Prostate gland (tissue), 2 donors: ENCODE measurements around the gene REEP6. TPM values are rescaled to one million over a fixed set of nuclear protein-coding genes. Genes with fewer than 3 reads are reported as not detected.

Experiments used
- DNase-seq: peaks from one replicate; pipeline ENCODE4 v3.0.0-alpha.2; 2019; ENCODE audit warnings: low spot score
- H3K27ac ChIP-seq, 2 donors: fragments of 200-600 bp; sonication (generic); 2 replicates each; pipeline ENCODE4 v1.5.1; 2017 to 2019
- H3K27me3 ChIP-seq: fragments of 200-600 bp; sonication (generic); replicated peaks from 2 replicates; pipeline ENCODE4 v1.5.1; 2019; ENCODE audit not compliant: insufficient read depth
- H3K36me3 ChIP-seq, 2 donors: fragments of 200-600 bp; sonication (generic); 1 replicate in 1 of 2; 2 replicates in 1 of 2; pipeline versions ENCODE4 v1.5.1 to v1.8.1; 2017 to 2019
- H3K4me1 ChIP-seq: fragments of 200-600 bp; sonication (generic); replicated peaks from 2 replicates; pipeline ENCODE4 v1.5.1; 2019
- H3K4me3 ChIP-seq, 2 donors: fragments of 200-600 bp; sonication (generic); 2 replicates each; pipeline ENCODE4 v1.5.1; 2017 to 2019
- H3K9me3 ChIP-seq: fragments of 200-600 bp; sonication (generic); 2 replicates; pipeline ENCODE4 v1.5.1; 2017
- CTCF ChIP-seq, 4 experiments: fragments of 200-600 bp in 2 of 4; fragments of 450-650 bp in 2 of 4; sonication (generic) in 2 of 4; IDR thresholded peaks; 1 replicate in 3 of 4; 2 replicates in 1 of 4; pipeline ENCODE4 v1.5.1; 2016 to 2019; ENCODE audit warnings: antibody characterized with exemption in 4 of 4, mild to moderate bottlenecking in 2 of 4, moderate library complexity in 2 of 4
- POLR2A ChIP-seq: fragments of 450-650 bp; IDR thresholded peaks from one replicate; pipeline ENCODE4 v1.6.1; 2016; ENCODE audit warnings: antibody characterized with exemption, mild to moderate bottlenecking
- POLR2AphosphoS5 ChIP-seq: sonication (generic); formaldehyde crosslinking; IDR thresholded peaks from one replicate; pipeline ENCODE4 v1.6.1; 2017; ENCODE audit warnings: antibody characterized with exemption
- WGBS: methylation state at CpG from one replicate; pipeline ENCODE4 v1.1.5; 2018; 5-methylcytosine and 5-hydroxymethylcytosine counted together
- intact Hi-C: fragments of 100-400 bp; cut with DNase I; formaldehyde crosslinking; loops from one replicate; pipeline ENCODE4 v1.14.2; 2022
- total RNA-seq, 2 donors: library from RNA; depleted of rRNA; stranded (reverse); fragments of >200 nt; gene quantifications; one replicate each; pipeline ENCODE4 v1.1.0, GENCODE V29; 2016

The REEP6 gene
- total RNA-seq, 2 donors from 2014 or later, result 61.9 to 349 TPM

- Histone ChIP-seq H3K36me3 (no peaks in the 10 kb centered on the region), H3K9me3 (no peaks in the 10 kb centered on the region), H3K27ac (no peak overlapping the region), H3K4me1 (peaks cover 22% of the 10 kb centered on the region), H3K27me3 (peaks cover 36% of the 10 kb centered on the region), H3K4me3 (no peak overlapping the region)
- intact Hi-C loops, result no loop called here
- TF ChIP-seq POLR2AphosphoS5, result no peak
- TF ChIP-seq CTCF (IDR thresholded peaks at IDR 0.05), result no peak
- TF ChIP-seq POLR2A, result no peak
- DNase-seq, result no peak
- WGBS, result 12% methylated on average over 48 of the region's 92 CpGs
Observed at GRCh38 chr19:1467490-1468273, 23.3 kb upstream of the REEP6 start.

GRCh38 chr19:1468274-1468820 is 22.6 kb upstream of the REEP6 start:
- H3K27me3 ChIP-seq, result peaks cover 38% of the 10 kb centered on the region

GRCh38 chr19:1468821-1469254 is 22.1 kb upstream of the REEP6 start:
- intact Hi-C loops, result no loop called here
- Histone ChIP-seq H3K27ac (no peak overlapping the region), H3K36me3 (no peaks in the 10 kb centered on the region), H3K27me3 (peaks cover 38% of the 10 kb centered on the region), H3K4me1 (peaks cover 22% of the 10 kb centered on the region), H3K9me3 (no peaks in the 10 kb centered on the region), H3K4me3 (peak overlapping the region; percentile 4 to 8)
- no peak for DNase-seq
- TF ChIP-seq CTCF (IDR thresholded peaks at IDR 0.05) (no peak), POLR2A (no peak), POLR2AphosphoS5 (no peak)
- 2% methylated on average over 30 of the region's 47 CpGs for WGBS

More at GRCh38 chr19:1468274-1468820, 22.6 kb upstream of the REEP6 start:
- WGBS, result 14% methylated on average over 41 of the region's 49 CpGs
- TF ChIP-seq POLR2AphosphoS5, result no peak
- no peak for TF ChIP-seq POLR2A
- no peak for TF ChIP-seq CTCF (IDR thresholded peaks at IDR 0.05)
- intact Hi-C loops, result no loop called here
- H3K4me3 ChIP-seq, result peak overlapping the region in 1 of 2 donors; percentile 8
- no peak overlapping the region for H3K27ac ChIP-seq
- no peaks in the 10 kb centered on the region for H3K9me3 ChIP-seq
- DNase-seq, result no peak
- H3K36me3 ChIP-seq, result no peaks in the 10 kb centered on the region
- H3K4me1 ChIP-seq, result peaks cover 22% of the 10 kb centered on the region

- peaks cover 22% of the 10 kb centered on the region for H3K4me1 ChIP-seq
- no peak for DNase-seq
- TF ChIP-seq CTCF (IDR thresholded peaks at IDR 0.05) (no peak), POLR2A (no peak)
- H3K27me3 ChIP-seq, result peaks cover 38% of the 10 kb centered on the region
- intact Hi-C loops, result no loop called here
- H3K9me3 ChIP-seq, result no peaks in the 10 kb centered on the region
- no peak overlapping the region for H3K27ac ChIP-seq
- no peaks in the 10 kb centered on the region for H3K36me3 ChIP-seq
- 8% methylated on average over 81 of the region's 117 CpGs for WGBS
- H3K4me3 ChIP-seq, result peak overlapping the region; percentile 4 to 19
Observed at GRCh38 chr19:1469255-1470054, 21.5 kb upstream of the REEP6 start.
